ENCODE results near the gene SCO2.
"Not testable (repeated sequence)": the region's sequence is repeated elsewhere in the genome, so short reads cannot be mapped to it uniquely, and the experiment has no call there.

Gene SCO2

DNA sequence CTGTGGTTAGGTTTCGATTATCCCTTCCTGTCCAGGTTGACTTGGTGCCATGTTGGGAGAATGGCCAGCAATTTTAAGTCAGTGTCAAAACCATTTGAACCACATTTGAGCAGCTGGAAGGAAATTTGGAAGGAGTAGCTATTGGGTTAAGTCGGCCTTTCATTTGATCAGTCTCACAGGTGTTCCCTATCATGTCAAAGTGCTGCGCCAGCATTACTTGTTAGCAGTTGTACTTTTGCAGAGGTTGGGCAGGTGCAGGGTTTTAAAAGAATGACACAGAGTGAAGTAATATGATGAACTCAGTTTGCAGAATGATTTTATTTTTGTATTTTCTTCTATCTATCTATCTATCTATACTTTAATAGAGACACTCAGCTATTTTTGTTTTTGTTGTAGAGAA lies 10.8 kb upstream of the SCO2 start:
- no peak for DNase-seq (ENCODE audit: low spot score)
- TF ChIP-seq, protein P1, sequence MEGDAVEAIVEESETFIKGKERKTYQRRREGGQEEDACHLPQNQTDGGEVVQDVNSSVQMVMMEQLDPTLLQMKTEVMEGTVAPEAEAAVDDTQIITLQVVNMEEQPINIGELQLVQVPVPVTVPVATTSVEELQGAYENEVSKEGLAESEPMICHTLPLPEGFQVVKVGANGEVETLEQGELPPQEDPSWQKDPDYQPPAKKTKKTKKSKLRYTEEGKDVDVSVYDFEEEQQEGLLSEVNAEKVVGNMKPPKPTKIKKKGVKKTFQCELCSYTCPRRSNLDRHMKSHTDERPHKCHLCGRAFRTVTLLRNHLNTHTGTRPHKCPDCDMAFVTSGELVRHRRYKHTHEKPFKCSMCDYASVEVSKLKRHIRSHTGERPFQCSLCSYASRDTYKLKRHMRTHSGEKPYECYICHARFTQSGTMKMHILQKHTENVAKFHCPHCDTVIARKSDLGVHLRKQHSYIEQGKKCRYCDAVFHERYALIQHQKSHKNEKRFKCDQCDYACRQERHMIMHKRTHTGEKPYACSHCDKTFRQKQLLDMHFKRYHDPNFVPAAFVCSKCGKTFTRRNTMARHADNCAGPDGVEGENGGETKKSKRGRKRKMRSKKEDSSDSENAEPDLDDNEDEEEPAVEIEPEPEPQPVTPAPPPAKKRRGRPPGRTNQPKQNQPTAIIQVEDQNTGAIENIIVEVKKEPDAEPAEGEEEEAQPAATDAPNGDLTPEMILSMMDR (IDR thresholded peaks at IDR 0.05; ENCODE audit: extremely low read depth, insufficient read depth, missing control alignments), result no peak
- in situ Hi-C loops (cut with MboI; ENCODE audit: low pct_unique_long_range_greater_than_20kb, low sequenced_read_pairs, unreplicated experiment), result no loop called here

DNA sequence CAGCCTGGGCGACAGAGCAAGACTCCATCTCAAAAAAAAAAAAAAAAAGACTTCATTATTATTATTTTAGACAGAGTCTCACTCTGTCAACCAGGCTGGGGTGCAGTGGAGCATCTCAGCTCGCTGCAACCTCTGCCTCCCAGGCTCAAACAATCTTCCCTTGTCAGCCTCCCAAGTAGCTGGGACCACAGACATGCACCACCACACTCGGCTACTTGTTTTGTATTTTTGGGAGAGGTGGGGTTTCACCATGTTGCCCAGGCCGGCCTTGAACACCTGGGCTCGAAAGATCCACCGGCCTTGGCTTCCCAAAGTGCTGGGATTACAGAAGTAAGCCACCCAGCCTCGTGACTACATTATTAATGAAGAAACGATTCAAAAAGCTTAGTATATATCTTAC lies 9.7 kb upstream of the SCO2 start:
- DNase-seq (ENCODE audit: low spot score), result no peak
- TF ChIP-seq, protein P1 (IDR thresholded peaks at IDR 0.05; ENCODE audit: extremely low read depth, insufficient read depth, missing control alignments), result no peak
- in situ Hi-C loops (cut with MboI; ENCODE audit: low pct_unique_long_range_greater_than_20kb, low sequenced_read_pairs, unreplicated experiment), result no loop called here

DNA sequence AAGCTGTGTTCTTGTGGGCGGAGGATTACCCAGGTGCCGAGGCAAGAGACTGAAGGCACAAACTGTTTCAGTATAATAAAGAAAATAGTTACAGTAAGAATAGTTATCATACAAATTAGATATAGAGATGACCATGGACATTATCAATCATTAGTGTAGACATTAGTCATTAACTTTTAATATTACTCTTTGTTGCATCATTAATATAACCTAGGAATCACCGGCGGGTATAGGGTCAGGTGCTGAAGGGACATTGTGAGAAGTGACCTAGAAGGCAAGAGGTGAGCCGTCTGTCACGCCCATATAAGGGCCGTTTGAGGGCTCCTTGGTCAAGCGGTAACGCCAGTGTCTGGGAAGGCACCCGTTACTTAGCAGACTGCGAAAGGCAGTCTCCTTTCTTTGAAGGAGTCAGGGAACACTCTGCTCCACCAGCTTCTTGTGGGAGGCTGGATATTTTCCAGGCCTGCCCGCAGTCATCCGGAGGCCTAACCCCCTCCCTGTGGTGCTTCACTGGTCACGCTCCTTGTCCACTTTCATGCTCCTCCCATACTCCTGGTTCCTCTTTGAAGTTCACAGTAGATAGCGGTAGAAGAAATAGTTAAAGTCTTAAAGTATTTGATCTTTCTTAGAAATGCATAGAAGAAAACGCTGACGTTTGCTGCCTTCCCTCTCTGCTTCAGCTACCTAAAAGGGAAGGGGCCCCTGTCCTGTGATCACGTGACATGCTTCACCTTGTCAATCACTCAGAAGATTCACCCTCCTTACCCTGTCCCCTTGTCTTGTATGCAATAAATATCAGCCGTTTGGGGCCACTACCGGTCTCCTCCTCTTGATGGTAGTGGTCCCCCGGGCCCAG lies 8.7 kb upstream of the SCO2 start:
- in situ Hi-C loops (cut with MboI; ENCODE audit: low pct_unique_long_range_greater_than_20kb, low sequenced_read_pairs, unreplicated experiment); DNase-seq (ENCODE audit: low spot score): not testable (repeated sequence)

DNA sequence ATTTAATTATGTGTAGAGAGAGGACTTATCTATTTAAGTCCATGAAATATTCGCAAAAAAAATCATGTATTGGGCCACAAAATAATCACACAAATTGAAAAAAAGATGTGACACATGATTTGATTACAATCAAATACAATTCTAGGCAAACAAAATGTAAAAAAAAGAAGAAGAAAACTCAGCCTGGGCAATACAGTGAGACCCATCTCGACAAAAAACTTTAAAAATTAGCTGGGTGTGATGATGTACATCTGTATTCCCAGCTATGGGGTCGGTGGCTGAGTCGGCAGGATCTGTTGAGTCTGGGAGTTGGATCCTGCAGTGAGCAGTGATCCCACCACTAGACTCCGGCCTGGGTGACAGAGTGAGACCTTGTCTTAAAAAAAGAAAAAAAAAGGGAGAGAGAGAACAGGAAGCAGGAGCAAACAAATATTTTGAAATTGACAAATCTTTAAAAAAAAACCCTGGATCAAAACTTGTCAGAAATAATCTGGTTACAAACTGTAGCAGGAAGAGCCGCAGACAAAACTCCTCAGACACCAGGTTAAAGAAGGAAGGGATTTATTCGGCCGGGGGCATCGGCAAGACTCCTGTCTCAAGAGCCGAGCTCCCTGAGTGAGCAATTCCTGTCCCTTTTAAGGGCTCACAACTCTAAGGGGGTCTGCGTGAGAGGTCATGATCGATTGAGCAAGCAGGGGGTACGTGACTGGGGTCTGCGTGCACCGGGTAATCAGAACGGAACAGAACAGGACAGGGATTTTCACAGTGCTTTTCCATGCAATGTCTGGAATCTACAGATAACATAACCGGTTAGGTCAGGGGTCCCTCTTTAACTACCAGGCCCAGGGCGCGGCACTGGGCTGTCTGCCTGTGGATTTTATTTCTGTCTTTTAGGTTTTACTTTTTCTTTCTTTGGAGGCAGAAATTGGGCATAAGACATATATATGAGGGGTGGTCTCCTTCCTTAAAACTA lies 7.7 kb upstream of the SCO2 start:
- DNase-seq (ENCODE audit: low spot score), result no peak
- in situ Hi-C loops (cut with MboI; ENCODE audit: low pct_unique_long_range_greater_than_20kb, low sequenced_read_pairs, unreplicated experiment), result no loop called here
- TF ChIP-seq, protein P1 (IDR thresholded peaks at IDR 0.05; ENCODE audit: extremely low read depth, insufficient read depth, missing control alignments), result no peak

DNA sequence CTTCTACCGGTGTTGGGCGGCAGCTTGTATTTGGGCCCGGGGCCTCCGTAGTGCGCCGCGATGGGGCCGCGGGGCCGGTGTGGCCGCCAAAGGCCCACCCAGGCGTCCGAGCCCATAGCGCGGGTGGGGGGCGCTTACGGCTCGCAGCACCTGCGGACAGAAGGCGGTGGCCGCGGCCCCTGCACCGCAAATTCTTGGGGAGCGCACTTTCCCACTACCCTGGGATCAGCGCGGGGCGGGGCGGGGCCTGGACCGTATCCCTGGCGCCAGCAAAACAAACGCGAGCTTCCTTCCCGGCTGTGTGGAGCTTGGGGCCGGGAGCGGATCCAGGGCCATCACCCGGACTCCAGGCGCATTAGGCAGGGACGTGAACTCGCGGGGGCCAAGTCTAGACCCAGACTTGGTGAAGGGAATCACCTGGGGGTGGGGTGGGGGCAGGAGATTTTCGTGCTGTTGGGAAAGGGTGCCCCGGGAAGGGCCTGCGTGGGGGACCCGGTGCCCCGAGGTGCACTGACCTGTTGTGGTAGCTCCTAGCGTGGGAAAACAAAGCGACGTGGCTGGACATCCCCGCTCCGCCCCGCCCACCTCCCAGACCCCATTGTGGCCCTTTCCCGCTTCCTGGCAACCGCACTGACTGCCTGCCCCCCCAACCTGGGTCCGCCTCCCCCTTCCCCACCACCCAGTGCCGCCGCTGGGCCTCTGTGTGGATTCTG lies 6.7 kb upstream of the SCO2 start:
- DNase-seq (ENCODE audit: low spot score), result no peak
- in situ Hi-C loops (cut with MboI; ENCODE audit: low pct_unique_long_range_greater_than_20kb, low sequenced_read_pairs, unreplicated experiment), result no loop called here
- TF ChIP-seq, protein P1 (IDR thresholded peaks at IDR 0.05; ENCODE audit: extremely low read depth, insufficient read depth, missing control alignments), result peak; percentile 23

DNA sequence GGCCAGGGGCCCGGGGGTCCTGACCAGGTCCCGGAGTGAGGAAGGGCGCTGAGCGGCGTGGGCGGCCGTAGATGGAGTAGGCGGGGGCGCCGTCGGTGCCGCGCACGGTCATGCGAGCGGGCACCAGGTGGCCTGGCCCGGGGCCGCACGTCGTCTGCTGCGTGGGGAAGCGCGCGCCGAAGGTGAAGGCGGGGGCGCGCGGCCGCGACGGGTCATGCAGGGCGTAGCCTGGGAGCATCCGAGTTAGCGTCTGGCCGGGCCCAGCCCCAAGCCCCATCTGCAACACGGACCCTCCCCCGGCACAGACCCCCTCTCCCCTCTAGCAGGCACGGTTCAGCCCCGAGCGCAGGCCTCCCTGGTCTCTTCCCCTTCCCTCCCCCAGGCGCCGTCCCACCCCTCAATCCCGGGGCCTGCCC lies 6.2 kb upstream of the SCO2 start:
- TF ChIP-seq, protein P1 (IDR thresholded peaks at IDR 0.05; ENCODE audit: extremely low read depth, insufficient read depth, missing control alignments), result no peak
- DNase-seq (ENCODE audit: low spot score), result peak; percentile 83
- in situ Hi-C loops (cut with MboI; ENCODE audit: low pct_unique_long_range_greater_than_20kb, low sequenced_read_pairs, unreplicated experiment), result no loop called here

All from GM13977 (cell line).